ENCODE results near the gene LNPK.
"Not testable (repeated sequence)": the region's sequence is repeated elsewhere in the genome, so short reads cannot be mapped to it uniquely, and the experiment has no call there.

The LNPK gene

DNA sequence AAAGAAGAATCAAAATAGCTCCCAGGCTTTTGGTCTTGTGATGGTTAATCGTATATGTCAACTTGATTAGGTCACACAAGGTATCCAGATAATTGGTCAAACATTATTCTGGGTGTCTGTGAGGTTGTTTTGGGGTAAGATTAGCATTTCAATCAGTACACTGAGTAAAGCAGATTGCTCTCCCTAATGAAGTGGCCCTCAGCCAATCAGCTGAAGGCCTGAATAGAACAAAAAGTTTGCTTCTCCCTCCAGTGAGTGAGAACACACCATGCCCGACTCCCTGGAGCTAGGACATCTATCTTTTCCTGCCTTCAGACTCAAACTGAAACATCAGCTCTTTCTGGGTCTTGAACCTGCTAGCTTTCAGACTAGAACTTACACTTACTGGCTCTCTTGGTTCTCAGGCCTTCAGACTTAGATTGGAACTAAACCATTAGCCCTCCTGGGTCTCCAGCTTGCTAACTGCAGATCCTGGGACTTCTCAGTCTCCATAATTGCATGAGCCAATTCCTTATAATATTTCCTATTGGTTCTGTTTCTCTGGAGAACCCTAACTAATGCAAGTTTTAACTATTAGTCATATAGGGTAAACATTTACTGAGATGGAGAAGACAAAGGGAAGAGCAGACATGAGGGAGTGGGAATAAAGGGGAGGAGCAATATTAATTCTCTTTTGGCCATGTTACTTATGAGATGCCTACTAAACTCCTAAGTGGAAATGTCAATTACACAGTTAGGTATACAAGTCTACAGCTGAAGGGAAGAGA is 25.5 kb downstream of the LNPK start:
- no peak for DNase-seq (ENCODE audit: extremely low spot score)
- ChIA-PET POLR2A (no interaction called here), CTCF (interaction anchor here (0.9 to 3.4 kb wide), 5 partner anchors 9 to 30 kb away, joined by 3 to 15 read pairs (median 3); partner anchors contain the start of gene LNPK)
- TF ChIP-seq, protein P1, sequence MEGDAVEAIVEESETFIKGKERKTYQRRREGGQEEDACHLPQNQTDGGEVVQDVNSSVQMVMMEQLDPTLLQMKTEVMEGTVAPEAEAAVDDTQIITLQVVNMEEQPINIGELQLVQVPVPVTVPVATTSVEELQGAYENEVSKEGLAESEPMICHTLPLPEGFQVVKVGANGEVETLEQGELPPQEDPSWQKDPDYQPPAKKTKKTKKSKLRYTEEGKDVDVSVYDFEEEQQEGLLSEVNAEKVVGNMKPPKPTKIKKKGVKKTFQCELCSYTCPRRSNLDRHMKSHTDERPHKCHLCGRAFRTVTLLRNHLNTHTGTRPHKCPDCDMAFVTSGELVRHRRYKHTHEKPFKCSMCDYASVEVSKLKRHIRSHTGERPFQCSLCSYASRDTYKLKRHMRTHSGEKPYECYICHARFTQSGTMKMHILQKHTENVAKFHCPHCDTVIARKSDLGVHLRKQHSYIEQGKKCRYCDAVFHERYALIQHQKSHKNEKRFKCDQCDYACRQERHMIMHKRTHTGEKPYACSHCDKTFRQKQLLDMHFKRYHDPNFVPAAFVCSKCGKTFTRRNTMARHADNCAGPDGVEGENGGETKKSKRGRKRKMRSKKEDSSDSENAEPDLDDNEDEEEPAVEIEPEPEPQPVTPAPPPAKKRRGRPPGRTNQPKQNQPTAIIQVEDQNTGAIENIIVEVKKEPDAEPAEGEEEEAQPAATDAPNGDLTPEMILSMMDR (IDR thresholded peaks at IDR 0.05; ENCODE audit: control extremely low read depth, extremely low read depth, low read depth, missing control alignments): no peak

DNA sequence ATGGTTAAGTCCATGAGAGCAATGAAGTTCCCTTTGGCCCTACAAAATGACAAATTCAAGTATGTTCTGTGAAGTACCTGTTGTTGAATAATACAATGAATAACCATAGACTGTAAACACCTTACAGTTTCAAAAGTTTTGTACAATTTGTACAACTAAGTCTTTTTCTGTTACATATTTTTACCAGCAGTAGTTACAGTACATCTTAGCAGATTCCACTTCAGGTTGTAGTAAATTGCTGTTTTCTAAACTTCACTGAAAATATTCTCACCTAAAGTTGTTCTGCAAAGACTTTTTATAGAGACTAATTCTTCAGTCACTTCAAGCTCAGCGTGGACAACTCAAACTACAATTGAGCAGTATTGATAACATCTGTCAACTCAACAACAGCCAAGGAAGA is 28.7 kb downstream of the LNPK start:
- TF ChIP-seq, protein P1 (IDR thresholded peaks at IDR 0.05; ENCODE audit: control extremely low read depth, extremely low read depth, low read depth, missing control alignments): no peak
- DNase-seq (ENCODE audit: extremely low spot score): no peak
- CTCF ChIA-PET: no interaction called here
- POLR2A ChIA-PET: no interaction called here

DNA sequence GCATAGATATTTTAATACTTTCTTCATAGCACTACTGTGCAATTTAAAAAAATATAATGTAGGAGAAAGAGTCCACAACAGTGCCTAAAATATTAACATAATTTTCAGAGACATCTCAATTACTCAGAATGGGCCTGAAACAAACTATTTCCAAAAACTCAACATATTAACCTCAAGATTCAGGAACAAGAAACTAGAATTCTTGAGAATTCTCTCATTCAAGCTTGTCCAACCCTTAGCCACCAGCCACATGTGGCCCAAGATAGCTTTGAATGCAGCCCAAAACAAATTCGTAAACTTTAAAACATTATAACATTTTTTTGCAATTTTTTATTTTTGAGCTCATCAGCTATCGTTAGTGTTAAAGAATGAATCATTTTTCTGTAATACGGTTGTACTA is 35.2 kb downstream of the LNPK start:
- ChIA-PET CTCF (interaction anchor here (1.4 kb wide), 1 partner anchor 18 kb away, joined by 6 read pairs; no protein-coding TSS in a partner anchor), POLR2A (no interaction called here)
- DNase-seq (ENCODE audit: extremely low spot score): no peak
- TF ChIP-seq, protein P1 (IDR thresholded peaks at IDR 0.05; ENCODE audit: control extremely low read depth, extremely low read depth, low read depth, missing control alignments): no peak

DNA sequence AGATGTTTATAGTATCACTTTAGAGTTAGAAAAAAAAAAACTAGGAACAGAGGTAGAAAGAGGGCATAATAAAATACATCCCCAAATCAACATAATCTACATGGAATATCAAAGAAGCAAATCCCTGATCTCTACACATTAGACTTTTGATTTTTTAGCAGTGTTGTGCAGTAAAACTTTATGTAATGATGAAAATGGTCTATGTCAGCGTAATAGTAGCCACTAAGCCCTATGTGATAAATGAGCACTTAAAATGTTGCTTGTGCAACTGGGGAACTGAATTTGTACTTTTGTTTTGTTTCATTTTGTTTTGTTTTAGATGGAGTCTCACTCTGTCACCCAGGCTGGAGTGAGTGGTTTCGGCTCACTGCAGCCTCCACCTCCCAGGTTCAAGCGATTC is 36.3 kb downstream of the LNPK start:
- no peak for DNase-seq (ENCODE audit: extremely low spot score)
- TF ChIP-seq, protein P1 (IDR thresholded peaks at IDR 0.05; ENCODE audit: control extremely low read depth, extremely low read depth, low read depth, missing control alignments): no peak
- CTCF ChIA-PET: interaction anchor here (1.4 kb wide), 1 partner anchor 17 kb away, joined by 6 read pairs; no protein-coding TSS in a partner anchor
- POLR2A ChIA-PET: no interaction called here

DNA sequence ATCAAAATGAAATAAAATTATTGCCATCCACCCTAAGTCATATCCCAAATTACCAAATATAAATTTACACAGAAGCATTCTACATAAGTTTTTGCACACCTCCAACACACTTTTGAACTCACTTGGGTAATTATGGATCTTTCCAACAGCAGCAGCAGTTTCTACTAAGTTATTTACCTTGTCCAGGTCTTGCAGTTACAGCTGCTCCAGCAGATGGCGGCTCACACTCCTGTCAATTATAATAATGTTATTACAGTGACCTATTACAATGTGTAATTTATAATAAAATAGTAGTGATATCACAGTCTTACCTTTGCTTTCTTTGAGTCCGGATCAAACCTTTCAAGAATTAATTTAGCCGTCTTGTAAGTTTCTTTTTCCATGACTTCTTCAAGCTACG is 37.9 kb downstream of the LNPK start:
- no peak for DNase-seq (ENCODE audit: extremely low spot score)
- ChIA-PET POLR2A (no interaction called here), CTCF (no interaction called here)
- TF ChIP-seq, protein P1 (IDR thresholded peaks at IDR 0.05; ENCODE audit: control extremely low read depth, extremely low read depth, low read depth, missing control alignments): no peak

DNA sequence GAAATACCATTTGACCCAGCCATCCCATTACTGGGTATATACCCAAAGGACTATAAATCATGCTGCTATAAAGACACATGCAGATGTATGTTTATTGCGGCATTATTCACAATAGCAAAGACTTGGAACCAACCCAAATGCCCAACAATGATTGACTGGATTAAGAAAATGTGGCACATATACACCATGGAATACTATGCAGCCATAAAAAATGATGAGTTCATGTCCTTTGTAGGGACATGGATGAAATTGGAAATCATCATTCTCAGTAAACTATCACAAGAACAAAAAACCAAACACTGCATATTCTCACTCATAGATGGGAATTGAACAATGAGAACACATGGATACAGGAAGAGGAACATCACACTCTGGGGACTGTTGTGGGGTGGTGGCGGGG is 38.9 kb downstream of the LNPK start:
- DNase-seq (ENCODE audit: extremely low spot score); POLR2A ChIA-PET; CTCF ChIA-PET: not testable (repeated sequence)

DNA sequence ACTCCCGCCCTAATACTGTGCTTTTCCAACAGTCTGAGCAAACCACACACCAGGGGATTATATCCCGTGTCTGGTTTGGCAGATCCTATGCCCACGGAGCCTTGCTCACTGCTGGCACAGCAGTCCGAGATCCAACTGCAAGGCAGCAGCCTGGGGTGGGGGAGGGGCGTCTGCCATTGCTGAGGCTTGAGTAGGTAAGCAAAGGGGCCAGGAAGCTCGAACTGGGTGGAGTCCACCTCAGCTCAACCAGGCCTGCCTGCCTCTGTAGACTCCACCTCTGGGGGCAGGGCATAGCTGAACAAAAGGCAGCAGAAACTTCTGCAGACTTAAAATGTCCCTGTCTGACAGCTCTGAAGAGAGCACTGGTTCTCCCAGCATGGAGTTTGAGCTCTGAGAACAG is 44.2 kb downstream of the LNPK start:
- ChIA-PET POLR2A (no interaction called here), CTCF (interaction anchor here (1.3 kb wide), 1 partner anchor 9 kb away, joined by 4 read pairs; no protein-coding TSS in a partner anchor)
- TF ChIP-seq, protein P1 (IDR thresholded peaks at IDR 0.05; ENCODE audit: control extremely low read depth, extremely low read depth, low read depth, missing control alignments): no peak
- no peak for DNase-seq (ENCODE audit: extremely low spot score)
